COR-L47 (cell line): ENCODE results near the gene VPS35L.

Source experiments
- DNase-seq: peaks from one replicate; lab custom pipeline; 2025; lab: John Stamatoyannopoulos, UW

Gene VPS35L

DNA sequence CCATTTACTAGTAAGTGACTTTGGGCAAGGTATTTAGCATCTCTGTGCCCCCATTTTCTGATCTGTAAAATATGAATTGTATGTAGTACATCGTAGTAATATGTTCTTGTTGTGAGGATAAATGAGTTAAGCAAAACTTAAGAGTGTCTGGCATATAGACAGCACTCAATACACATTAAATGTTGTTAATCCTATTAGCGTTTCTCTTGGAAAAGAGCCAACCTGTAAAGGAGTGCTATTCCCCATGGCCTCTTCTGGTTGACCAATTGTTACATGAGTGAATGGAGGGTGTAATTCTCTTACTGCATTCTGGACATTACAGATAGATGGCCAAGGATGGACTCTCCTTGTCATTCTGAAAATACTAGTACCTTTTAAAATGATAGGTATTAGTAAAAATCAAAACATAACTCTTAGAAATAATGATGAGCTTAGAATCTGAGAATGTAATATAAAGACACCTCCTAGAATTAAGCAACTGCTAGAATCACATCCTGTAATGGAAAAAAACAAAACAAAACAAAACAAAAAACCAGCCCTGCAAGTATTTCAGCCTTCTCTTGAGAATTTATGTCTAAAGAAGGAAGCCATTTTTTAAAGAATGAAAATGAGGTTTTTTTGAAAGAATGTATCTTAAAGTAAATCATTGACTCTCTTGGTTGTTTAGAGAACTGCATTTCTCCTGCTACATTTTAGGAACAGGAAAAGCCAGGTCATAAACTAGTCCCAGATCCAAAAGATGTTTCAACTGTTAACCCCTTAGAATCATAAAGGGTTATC lies 193.1 kb downstream of the VPS35L start:
- DNase-seq = no peak

DNA sequence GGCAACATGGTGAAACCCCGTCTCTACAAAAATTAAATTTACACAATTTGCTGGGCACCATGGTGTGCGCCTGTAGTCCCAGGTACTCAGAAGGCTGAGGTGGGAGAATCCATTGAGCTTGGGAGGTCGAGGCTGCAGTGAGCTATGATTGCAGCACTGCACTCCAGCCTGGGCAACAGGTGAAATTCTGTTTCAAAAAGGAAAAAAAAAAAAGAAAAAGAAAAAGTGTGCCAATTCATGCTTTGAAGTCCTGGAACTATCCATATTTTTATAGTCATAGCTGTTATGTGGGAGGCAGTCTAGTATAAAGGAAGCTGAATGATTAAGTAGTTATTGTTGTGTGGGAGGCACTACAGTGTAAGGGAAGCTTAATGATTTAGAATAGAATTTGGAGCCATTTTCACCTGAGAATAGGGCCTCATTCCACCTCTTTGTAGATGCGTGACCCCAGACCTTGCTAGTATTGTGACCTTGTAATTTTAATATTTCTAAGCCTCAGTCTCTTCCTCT lies 194.1 kb downstream of the VPS35L start:
- no peak for DNase-seq
